ENCODE measurements around the gene SVEP1. TPM values are rescaled to one million over a fixed set of nuclear protein-coding genes. Genes with fewer than 3 reads are reported as not detected.

SVEP1 gene
- total RNA-seq, 1 donor from 2014 or later, result 1.7 TPM

- ATAC-seq, result no peak
- DNase-seq (ENCODE audit: low spot score), result no peak
Observed at GRCh38 chr9:110528645-110529044, 50.9 kb downstream of the SVEP1 start.

GRCh38 chr9:110526426-110526825, 53.1 kb downstream of the SVEP1 start:
- ATAC-seq (no peak), DNase-seq (ENCODE audit: low spot score) (no peak)

- ATAC-seq (no peak), DNase-seq (ENCODE audit: low spot score) (no peak)
Observed at GRCh38 chr9:110521206-110521605, 58.3 kb downstream of the SVEP1 start.

- ATAC-seq (no peak), DNase-seq (ENCODE audit: low spot score) (no peak)
Observed at GRCh38 chr9:110520120-110520701, 59.3 kb downstream of the SVEP1 start.

- no peak for ATAC-seq
- no peak for DNase-seq (ENCODE audit: low spot score)
Observed at GRCh38 chr9:110517483-110517882, 62.1 kb downstream of the SVEP1 start.

- ATAC-seq (no peak), DNase-seq (ENCODE audit: low spot score) (no peak)
Observed at GRCh38 chr9:110514897-110515296, 64.6 kb downstream of the SVEP1 start.

GRCh38 chr9:110512817-110513216, 66.7 kb downstream of the SVEP1 start:
- no peak for DNase-seq (ENCODE audit: low spot score)
- no peak for ATAC-seq

GRCh38 chr9:110509792-110510191, 69.7 kb downstream of the SVEP1 start:
- ATAC-seq (no peak), DNase-seq (ENCODE audit: low spot score) (no peak)

- no peak for DNase-seq (ENCODE audit: low spot score)
- ATAC-seq, result no peak
Observed at GRCh38 chr9:110502842-110503241, 76.7 kb downstream of the SVEP1 start.

- ATAC-seq (no peak), DNase-seq (ENCODE audit: low spot score) (no peak)
Observed at GRCh38 chr9:110499608-110500007, 79.9 kb downstream of the SVEP1 start.

- DNase-seq (ENCODE audit: low spot score) (no peak), ATAC-seq (no peak)
Observed at GRCh38 chr9:110487196-110487595, 92.3 kb downstream of the SVEP1 start.

- ATAC-seq, result no peak
Observed at GRCh38 chr9:110486218-110486617, 93.3 kb downstream of the SVEP1 start.

GRCh38 chr9:110479481-110479880, 100.1 kb downstream of the SVEP1 start:
- ATAC-seq (no peak), DNase-seq (ENCODE audit: low spot score) (no peak)

More at GRCh38 chr9:110486218-110486617, 93.3 kb downstream of the SVEP1 start:
- no peak for DNase-seq (ENCODE audit: low spot score)

- ATAC-seq (no peak), DNase-seq (ENCODE audit: low spot score) (no peak)
Observed at GRCh38 chr9:110476251-110476650, 103.3 kb downstream of the SVEP1 start.

GRCh38 chr9:110472111-110472510, 107.4 kb downstream of the SVEP1 start:
- ATAC-seq, result no peak
- DNase-seq (ENCODE audit: low spot score), result no peak

- DNase-seq (ENCODE audit: low spot score) (no peak), ATAC-seq (no peak)
Observed at GRCh38 chr9:110468950-110469349, 110.6 kb downstream of the SVEP1 start.

- ATAC-seq (no peak), DNase-seq (ENCODE audit: low spot score) (no peak)
Observed at GRCh38 chr9:110465190-110465589, 114.4 kb downstream of the SVEP1 start.

- ATAC-seq (no peak), DNase-seq (ENCODE audit: low spot score) (no peak)
Observed at GRCh38 chr9:110464321-110464720, 115.2 kb downstream of the SVEP1 start.

GRCh38 chr9:110463499-110463898, 116.0 kb downstream of the SVEP1 start:
- ATAC-seq, result no peak
- DNase-seq (ENCODE audit: low spot score), result no peak

GRCh38 chr9:110457245-110457644, 122.3 kb downstream of the SVEP1 start:
- DNase-seq (ENCODE audit: low spot score) (no peak), ATAC-seq (no peak)

- DNase-seq (ENCODE audit: low spot score) (no peak), ATAC-seq (no peak)
Observed at GRCh38 chr9:110456681-110457080, 122.9 kb downstream of the SVEP1 start.

GRCh38 chr9:110455860-110456259, 123.7 kb downstream of the SVEP1 start:
- DNase-seq (ENCODE audit: low spot score) (no peak), ATAC-seq (no peak)

- peak; percentile 47 for ATAC-seq
- DNase-seq (ENCODE audit: low spot score), result no peak
Observed at GRCh38 chr9:110452227-110452801, 127.2 kb downstream of the SVEP1 start.
